ENCODE measurements around the gene HMOX1.

HMOX1 gene

GRCh38 chr22:35401863-35402262 is 21.0 kb downstream of the HMOX1 start:
- no peaks in the 10 kb centered on the region for H3K27me3 ChIP-seq (ENCODE audit: control insufficient read depth, insufficient read depth, low read length)
- peaks cover 40% of the 10 kb centered on the region for H3K36me3 ChIP-seq (ENCODE audit: control insufficient read depth, insufficient read depth, low read length)
- H3K9me3 ChIP-seq (ENCODE audit: control insufficient read depth, insufficient read depth, low read length), result no peaks in the 10 kb centered on the region
- peaks cover 10% of the 10 kb centered on the region for H3K4me1 ChIP-seq (ENCODE audit: control insufficient read depth, insufficient read depth, low read length)
- peak overlapping the region; percentile 8 for H3K9ac ChIP-seq (ENCODE audit: low read depth, low read length)
- H3K4me3 ChIP-seq (ENCODE audit: low read depth, low read length), result no peak overlapping the region

DNA sequence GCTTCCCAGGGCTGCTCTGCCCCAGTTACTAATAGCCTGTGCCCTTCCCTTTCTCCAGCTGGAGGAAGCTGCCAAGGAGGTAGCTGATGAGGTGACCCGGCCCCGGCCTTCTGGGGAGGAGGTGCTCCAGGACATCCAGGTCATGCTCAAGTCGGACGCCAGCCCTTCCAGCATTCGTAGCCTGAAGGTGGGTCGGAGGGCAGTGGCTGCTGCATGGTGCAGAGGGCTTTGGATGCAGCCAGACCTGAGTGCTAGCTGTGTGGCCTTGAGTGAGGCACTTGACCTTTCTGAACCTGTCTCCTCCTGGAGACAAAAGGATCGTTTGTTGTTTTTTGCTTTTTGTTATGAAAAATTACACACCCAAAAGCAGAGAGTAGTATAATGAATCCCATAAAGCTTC is 22.5 kb downstream of the HMOX1 start:
- H3K27me3 ChIP-seq (ENCODE audit: control insufficient read depth, insufficient read depth, low read length), result no peaks in the 10 kb centered on the region
- H3K9me3 ChIP-seq (ENCODE audit: control insufficient read depth, insufficient read depth, low read length), result no peaks in the 10 kb centered on the region
- H3K4me1 ChIP-seq (ENCODE audit: control insufficient read depth, insufficient read depth, low read length), result peaks cover 10% of the 10 kb centered on the region
- no peak overlapping the region for H3K4me3 ChIP-seq (ENCODE audit: low read depth, low read length)
- no peak overlapping the region for H3K9ac ChIP-seq (ENCODE audit: low read depth, low read length)
- H3K36me3 ChIP-seq (ENCODE audit: control insufficient read depth, insufficient read depth, low read length), result peaks cover 54% of the 10 kb centered on the region

GRCh38 chr22:35404176-35404575 is 23.3 kb downstream of the HMOX1 start:
- Histone ChIP-seq H3K4me3 (ENCODE audit: low read depth, low read length) (no peak overlapping the region), H3K4me1 (ENCODE audit: control insufficient read depth, insufficient read depth, low read length) (peaks cover 10% of the 10 kb centered on the region), H3K27me3 (ENCODE audit: control insufficient read depth, insufficient read depth, low read length) (no peaks in the 10 kb centered on the region), H3K36me3 (ENCODE audit: control insufficient read depth, insufficient read depth, low read length) (peaks cover 61% of the 10 kb centered on the region), H3K9me3 (ENCODE audit: control insufficient read depth, insufficient read depth, low read length) (no peaks in the 10 kb centered on the region), H3K9ac (ENCODE audit: low read depth, low read length) (no peak overlapping the region)

DNA sequence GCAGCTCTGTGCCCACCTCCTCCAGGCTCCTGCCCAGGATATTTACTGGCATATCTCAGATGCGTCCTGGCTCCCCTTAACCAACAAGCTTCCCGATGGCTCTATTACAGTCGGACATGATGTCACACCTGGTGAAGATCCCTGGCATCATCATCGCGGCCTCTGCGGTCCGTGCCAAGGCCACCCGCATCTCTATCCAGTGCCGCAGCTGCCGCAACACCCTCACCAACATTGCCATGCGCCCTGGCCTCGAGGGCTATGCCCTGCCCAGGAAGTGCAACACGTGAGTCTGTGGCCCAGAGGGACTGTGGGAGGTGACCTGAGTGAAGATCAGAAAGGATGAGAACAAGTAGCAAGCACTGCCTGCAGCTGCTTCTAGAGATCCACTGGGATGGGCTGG is 25.5 kb downstream of the HMOX1 start:
- no peak overlapping the region for H3K4me3 ChIP-seq (ENCODE audit: low read depth, low read length)
- peaks cover 78% of the 10 kb centered on the region for H3K36me3 ChIP-seq (ENCODE audit: control insufficient read depth, insufficient read depth, low read length)
- no peaks in the 10 kb centered on the region for H3K9me3 ChIP-seq (ENCODE audit: control insufficient read depth, insufficient read depth, low read length)
- no peaks in the 10 kb centered on the region for H3K27me3 ChIP-seq (ENCODE audit: control insufficient read depth, insufficient read depth, low read length)
- no peak overlapping the region for H3K9ac ChIP-seq (ENCODE audit: low read depth, low read length)
- peaks cover 5% of the 10 kb centered on the region for H3K4me1 ChIP-seq (ENCODE audit: control insufficient read depth, insufficient read depth, low read length)

DNA sequence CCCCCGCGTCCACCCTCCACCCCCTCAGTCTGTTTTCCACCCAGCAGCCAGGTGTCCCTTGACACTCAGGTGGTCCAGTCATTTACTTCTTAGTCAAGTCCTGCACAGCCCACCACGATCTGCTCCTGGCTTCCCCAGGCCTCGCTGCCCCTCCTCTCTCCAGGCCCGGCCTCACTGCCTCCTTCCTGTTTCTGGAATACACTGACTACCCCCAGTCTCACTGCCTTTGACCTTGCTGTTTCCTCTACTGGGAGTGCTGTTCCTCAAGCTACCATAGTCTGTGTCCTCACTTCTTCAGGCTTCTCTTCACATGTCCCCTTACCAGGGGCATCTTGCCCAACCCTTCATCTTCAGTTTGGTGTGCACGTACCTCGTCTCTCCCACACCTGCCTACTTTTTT is 26.5 kb downstream of the HMOX1 start:
- no peaks in the 10 kb centered on the region for H3K9me3 ChIP-seq (ENCODE audit: control insufficient read depth, insufficient read depth, low read length)
- no peak overlapping the region for H3K9ac ChIP-seq (ENCODE audit: low read depth, low read length)
- peaks cover 78% of the 10 kb centered on the region for H3K36me3 ChIP-seq (ENCODE audit: control insufficient read depth, insufficient read depth, low read length)
- no peaks in the 10 kb centered on the region for H3K27me3 ChIP-seq (ENCODE audit: control insufficient read depth, insufficient read depth, low read length)
- no peak overlapping the region for H3K4me3 ChIP-seq (ENCODE audit: low read depth, low read length)
- no peaks in the 10 kb centered on the region for H3K4me1 ChIP-seq (ENCODE audit: control insufficient read depth, insufficient read depth, low read length)

- H3K36me3 ChIP-seq (ENCODE audit: control insufficient read depth, insufficient read depth, low read length), result peaks cover 84% of the 10 kb centered on the region
- no peaks in the 10 kb centered on the region for H3K9me3 ChIP-seq (ENCODE audit: control insufficient read depth, insufficient read depth, low read length)
- no peak overlapping the region for H3K9ac ChIP-seq (ENCODE audit: low read depth, low read length)
- H3K27me3 ChIP-seq (ENCODE audit: control insufficient read depth, insufficient read depth, low read length), result no peaks in the 10 kb centered on the region
- H3K4me3 ChIP-seq (ENCODE audit: low read depth, low read length), result no peak overlapping the region
- no peaks in the 10 kb centered on the region for H3K4me1 ChIP-seq (ENCODE audit: control insufficient read depth, insufficient read depth, low read length)
Measured at GRCh38 chr22:35409783-35410662, 29.1 kb downstream of the HMOX1 start.

DNA sequence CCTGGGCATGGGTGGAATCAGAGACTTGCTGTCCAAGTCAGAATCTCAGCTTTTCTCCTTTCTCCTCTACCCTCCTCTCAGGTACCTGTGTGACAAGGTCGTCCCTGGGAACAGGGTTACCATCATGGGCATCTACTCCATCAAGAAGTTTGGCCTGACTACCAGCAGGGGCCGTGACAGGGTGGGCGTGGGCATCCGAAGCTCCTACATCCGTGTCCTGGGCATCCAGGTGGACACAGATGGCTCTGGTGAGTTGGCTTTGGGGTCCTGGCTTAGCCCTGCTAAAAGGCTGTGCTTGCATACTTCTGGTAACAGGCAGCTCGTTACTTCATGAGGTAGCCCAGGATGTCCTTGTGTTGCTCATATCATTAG is 29.8 kb downstream of the HMOX1 start:
- Histone ChIP-seq H3K4me3 (ENCODE audit: low read depth, low read length) (no peak overlapping the region), H3K27me3 (ENCODE audit: control insufficient read depth, insufficient read depth, low read length) (no peaks in the 10 kb centered on the region), H3K9ac (ENCODE audit: low read depth, low read length) (no peak overlapping the region), H3K36me3 (ENCODE audit: control insufficient read depth, insufficient read depth, low read length) (peaks cover 90% of the 10 kb centered on the region), H3K4me1 (ENCODE audit: control insufficient read depth, insufficient read depth, low read length) (no peaks in the 10 kb centered on the region), H3K9me3 (ENCODE audit: control insufficient read depth, insufficient read depth, low read length) (no peaks in the 10 kb centered on the region)

GRCh38 chr22:35411102-35411501 is 30.2 kb downstream of the HMOX1 start:
- Histone ChIP-seq H3K36me3 (ENCODE audit: control insufficient read depth, insufficient read depth, low read length) (peaks cover 93% of the 10 kb centered on the region), H3K4me3 (ENCODE audit: low read depth, low read length) (no peak overlapping the region), H3K9me3 (ENCODE audit: control insufficient read depth, insufficient read depth, low read length) (no peaks in the 10 kb centered on the region), H3K27me3 (ENCODE audit: control insufficient read depth, insufficient read depth, low read length) (no peaks in the 10 kb centered on the region), H3K9ac (ENCODE audit: low read depth, low read length) (no peak overlapping the region), H3K4me1 (ENCODE audit: control insufficient read depth, insufficient read depth, low read length) (no peaks in the 10 kb centered on the region)

DNA sequence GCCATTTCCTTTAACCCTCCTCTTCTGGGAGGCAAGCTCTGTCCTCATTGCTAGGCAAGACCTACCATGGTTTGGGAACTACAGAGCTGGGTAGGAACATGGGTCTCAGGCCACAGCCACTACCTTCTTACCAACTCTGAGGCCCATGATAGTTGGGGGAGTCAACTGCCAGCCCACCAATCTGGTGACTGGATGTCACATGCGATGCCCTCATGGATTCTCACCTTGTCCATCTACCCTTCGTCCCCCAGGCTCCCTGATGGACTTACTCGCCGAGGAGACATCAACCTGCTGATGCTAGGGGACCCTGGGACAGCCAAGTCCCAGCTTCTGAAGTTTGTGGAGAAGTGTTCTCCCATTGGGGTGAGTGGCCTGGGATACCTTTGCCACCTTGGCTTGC is 32.7 kb downstream of the HMOX1 start:
- no peak overlapping the region for H3K4me3 ChIP-seq (ENCODE audit: low read depth, low read length)
- H3K9ac ChIP-seq (ENCODE audit: low read depth, low read length), result no peak overlapping the region
- H3K36me3 ChIP-seq (ENCODE audit: control insufficient read depth, insufficient read depth, low read length), result peaks cover 91% of the 10 kb centered on the region

DNA sequence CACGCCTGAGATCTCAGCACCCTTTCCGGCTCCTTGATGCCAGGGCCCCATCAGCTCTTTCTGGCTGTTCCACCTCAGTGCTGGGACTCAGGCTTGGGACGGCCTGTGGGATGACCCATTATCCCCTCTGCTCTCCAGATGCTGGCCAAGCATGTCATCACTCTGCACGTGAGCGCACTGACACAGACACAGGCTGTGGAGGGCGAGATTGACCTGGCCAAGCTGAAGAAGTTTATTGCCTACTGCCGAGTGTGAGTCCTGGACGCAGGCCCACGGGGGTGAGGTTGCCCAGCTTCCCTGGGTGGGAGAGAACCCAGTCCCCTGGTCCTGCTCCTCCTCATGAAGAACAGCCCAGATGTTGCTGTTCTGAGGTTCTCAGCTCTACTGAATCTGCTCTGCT is 36.7 kb downstream of the HMOX1 start:
- H3K27me3 ChIP-seq (ENCODE audit: control insufficient read depth, insufficient read depth, low read length), result no peaks in the 10 kb centered on the region
- peaks cover 90% of the 10 kb centered on the region for H3K36me3 ChIP-seq (ENCODE audit: control insufficient read depth, insufficient read depth, low read length)

More for the DNA sequence above, 32.7 kb downstream of the HMOX1 start:
- H3K9me3 ChIP-seq (ENCODE audit: control insufficient read depth, insufficient read depth, low read length), result no peaks in the 10 kb centered on the region
- H3K4me1 ChIP-seq (ENCODE audit: control insufficient read depth, insufficient read depth, low read length), result no peaks in the 10 kb centered on the region
- H3K27me3 ChIP-seq (ENCODE audit: control insufficient read depth, insufficient read depth, low read length), result no peaks in the 10 kb centered on the region

GRCh38 chr22:35418088-35418487 is 37.2 kb downstream of the HMOX1 start:
- H3K9me3 ChIP-seq (ENCODE audit: control insufficient read depth, insufficient read depth, low read length), result no peaks in the 10 kb centered on the region
- H3K36me3 ChIP-seq (ENCODE audit: control insufficient read depth, insufficient read depth, low read length), result peaks cover 92% of the 10 kb centered on the region
- H3K27me3 ChIP-seq (ENCODE audit: control insufficient read depth, insufficient read depth, low read length), result no peaks in the 10 kb centered on the region
- H3K4me1 ChIP-seq (ENCODE audit: control insufficient read depth, insufficient read depth, low read length), result no peaks in the 10 kb centered on the region
- no peak overlapping the region for H3K4me3 ChIP-seq (ENCODE audit: low read depth, low read length)
- H3K9ac ChIP-seq (ENCODE audit: low read depth, low read length), result no peak overlapping the region

More for the DNA sequence above, 36.7 kb downstream of the HMOX1 start:
- Histone ChIP-seq H3K9me3 (ENCODE audit: control insufficient read depth, insufficient read depth, low read length) (no peaks in the 10 kb centered on the region), H3K4me1 (ENCODE audit: control insufficient read depth, insufficient read depth, low read length) (no peaks in the 10 kb centered on the region), H3K4me3 (ENCODE audit: low read depth, low read length) (no peak overlapping the region), H3K9ac (ENCODE audit: low read depth, low read length) (no peak overlapping the region)

DNA sequence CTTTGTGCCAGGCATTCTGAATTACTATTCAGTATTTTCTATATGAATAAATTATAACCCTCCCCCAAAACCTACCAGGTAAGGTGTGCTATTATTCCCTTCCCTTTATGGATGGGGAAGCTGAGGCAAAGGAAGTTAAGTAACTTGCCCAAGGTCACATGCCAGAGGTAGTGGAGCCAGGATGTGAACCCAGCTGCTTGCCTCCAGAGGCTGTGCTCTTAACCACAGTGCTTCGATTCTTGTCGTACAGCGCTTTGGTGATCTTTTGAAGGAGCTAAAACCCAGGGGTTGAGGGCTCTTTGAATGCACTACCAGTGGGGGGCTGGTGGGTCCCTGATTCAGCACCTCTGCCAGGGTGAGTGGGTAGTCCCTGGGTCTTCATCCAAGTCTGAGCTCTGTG is 37.8 kb downstream of the HMOX1 start:
- Histone ChIP-seq H3K36me3 (ENCODE audit: control insufficient read depth, insufficient read depth, low read length) (peaks cover 92% of the 10 kb centered on the region), H3K9ac (ENCODE audit: low read depth, low read length) (no peak overlapping the region), H3K9me3 (ENCODE audit: control insufficient read depth, insufficient read depth, low read length) (no peaks in the 10 kb centered on the region), H3K4me1 (ENCODE audit: control insufficient read depth, insufficient read depth, low read length) (no peaks in the 10 kb centered on the region), H3K4me3 (ENCODE audit: low read depth, low read length) (no peak overlapping the region), H3K27me3 (ENCODE audit: control insufficient read depth, insufficient read depth, low read length) (no peaks in the 10 kb centered on the region)
